Nephron progenitor cell (in vitro differentiated cells): ENCODE results near the gene PKP3.

ENCODE experiments used
- DNase-seq: peaks from one replicate; pipeline ENCODE4 v3.0.0; 2021
- H3K27ac Mint-ChIP-seq: 2 replicates; pipeline ENCODE4 v1.8.0; 2021; ENCODE audit warnings: mild to moderate bottlenecking, moderate library complexity, mixed read lengths
- H3K27me3 Mint-ChIP-seq: 2 replicates; pipeline ENCODE4 v1.8.0; 2021; ENCODE audit warnings: mild to moderate bottlenecking, low read depth, mixed read lengths; ENCODE audit not compliant: poor library complexity
- H3K36me3 Mint-ChIP-seq: 2 replicates; pipeline ENCODE4 v1.8.0; 2021; ENCODE audit warnings: low read depth, mixed read lengths
- H3K4me1 Mint-ChIP-seq: 2 replicates; pipeline ENCODE4 v1.8.0; 2021; ENCODE audit warnings: mixed read lengths
- H3K4me3 Mint-ChIP-seq: 2 replicates; pipeline ENCODE4 v1.8.0; 2021; ENCODE audit warnings: mild to moderate bottlenecking, moderate library complexity, mixed read lengths
- H3K9me3 Mint-ChIP-seq: 2 replicates; pipeline ENCODE4 v1.8.0; 2021; ENCODE audit warnings: mild to moderate bottlenecking, moderate library complexity, mixed read lengths
- CTCF ChIP-seq: fragments of 200-600 bp; sonication (generic); IDR thresholded peaks from 2 replicates; pipeline ENCODE4 v1.5.0; 2021; ENCODE audit warnings: antibody characterized with exemption

PKP3 gene

DNA sequence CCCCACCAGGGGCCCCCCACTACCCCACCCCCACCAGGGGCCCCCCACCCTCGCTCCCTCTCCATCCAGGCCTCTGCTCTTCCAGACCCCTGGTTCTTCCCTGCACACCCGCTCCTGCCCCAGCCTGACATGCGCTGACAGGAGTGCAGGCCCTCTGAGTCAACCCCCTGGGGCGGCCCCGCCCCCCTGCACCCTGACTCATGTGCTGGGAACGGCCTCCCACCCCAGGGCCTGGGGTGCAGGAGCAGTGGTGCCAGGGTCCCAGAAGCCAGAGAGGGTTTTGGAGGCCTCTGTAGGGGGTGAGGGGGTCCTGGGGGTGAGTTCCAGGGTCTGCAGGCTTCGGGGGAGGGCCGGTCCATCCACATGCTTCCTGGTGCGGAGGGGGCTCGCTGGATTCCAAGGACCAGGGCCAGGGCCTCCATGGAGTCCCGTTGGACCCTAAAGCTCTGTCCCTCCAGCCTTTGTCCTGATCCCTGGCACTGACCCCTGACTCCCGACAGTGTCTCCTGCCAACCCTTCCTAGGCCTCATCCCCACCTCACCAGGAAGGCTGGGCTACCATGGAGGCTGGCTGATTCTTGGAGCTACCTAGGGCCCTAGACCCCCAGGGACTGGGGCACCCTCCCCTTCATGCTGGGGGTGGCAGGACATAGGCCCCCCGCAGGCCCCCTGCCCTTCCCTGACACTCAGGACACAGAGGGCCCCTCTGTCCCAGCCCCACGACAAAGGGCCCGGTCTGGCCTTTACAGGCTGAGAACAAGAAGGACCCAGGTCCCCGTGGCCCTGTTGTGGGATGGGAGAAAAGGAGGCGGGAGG is 583 bp upstream of the PKP3 start:
- Mint-ChIP-seq H3K27ac (no peak overlapping the region), H3K36me3 (no peaks in the 10 kb centered on the region), H3K4me1 (peaks cover 17% of the 10 kb centered on the region), H3K4me3 (no peak overlapping the region), H3K9me3 (no peaks in the 10 kb centered on the region), H3K27me3 (no peaks in the 10 kb centered on the region)
- no peak for DNase-seq
- TF ChIP-seq CTCF: no peak

DNA sequence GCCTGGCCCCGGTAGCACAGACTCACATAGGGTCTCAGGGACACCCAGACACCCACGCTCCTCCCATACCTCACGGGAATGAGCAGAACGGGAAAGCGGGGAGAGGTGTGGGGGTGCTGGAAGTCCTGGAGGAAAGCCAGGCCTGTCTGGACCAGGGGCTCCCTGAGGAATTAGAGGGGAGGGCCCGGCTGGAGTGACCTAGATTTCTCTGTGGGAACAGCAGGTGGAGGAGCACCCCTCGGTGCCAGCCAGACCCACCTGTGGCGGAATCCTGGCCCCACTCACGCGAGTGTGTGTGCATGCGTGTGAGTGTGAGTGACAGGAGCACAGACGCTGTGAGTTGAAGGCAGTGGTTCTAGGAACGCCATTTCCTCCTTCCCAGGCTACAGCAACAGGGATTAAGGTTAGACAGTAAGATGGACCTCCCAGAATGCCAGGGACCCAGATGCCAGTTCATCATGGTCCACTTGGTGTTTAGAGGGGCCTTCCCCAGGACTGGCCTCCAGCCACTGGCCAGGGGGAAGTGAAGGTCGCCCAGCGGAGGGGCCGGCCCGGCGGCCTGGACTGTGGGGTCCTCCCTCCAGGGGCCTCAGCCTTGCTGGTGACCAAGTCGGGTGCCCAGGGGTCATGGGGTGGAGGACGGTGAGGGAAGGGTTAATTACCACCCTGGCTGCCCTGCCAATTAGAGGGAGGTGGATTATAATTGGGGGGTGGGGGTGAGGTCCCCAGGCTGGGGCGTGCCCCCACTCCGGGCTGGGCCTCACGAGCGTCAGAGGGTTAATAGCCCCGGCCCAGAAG is 1.0 kb downstream of the PKP3 start:
- Mint-ChIP-seq H3K9me3 (peaks cover 11% of the 10 kb centered on the region), H3K27ac (no peak overlapping the region), H3K4me1 (peaks cover 2% of the 10 kb centered on the region), H3K36me3 (no peaks in the 10 kb centered on the region), H3K27me3 (peaks cover 11% of the 10 kb centered on the region), H3K4me3 (no peak overlapping the region)
- TF ChIP-seq CTCF: no peak
- DNase-seq: no peak

- H3K27ac Mint-ChIP-seq: no peak overlapping the region
- no peak overlapping the region for H3K4me3 Mint-ChIP-seq
- H3K36me3 Mint-ChIP-seq: no peaks in the 10 kb centered on the region
- H3K27me3 Mint-ChIP-seq: peaks cover 11% of the 10 kb centered on the region
- no peaks in the 10 kb centered on the region for H3K4me1 Mint-ChIP-seq
- DNase-seq: no peak
- peaks cover 13% of the 10 kb centered on the region for H3K9me3 Mint-ChIP-seq
- TF ChIP-seq CTCF: no peak
Observed at GRCh38 chr11:395866-396265, 1.9 kb downstream of the PKP3 start.

DNA sequence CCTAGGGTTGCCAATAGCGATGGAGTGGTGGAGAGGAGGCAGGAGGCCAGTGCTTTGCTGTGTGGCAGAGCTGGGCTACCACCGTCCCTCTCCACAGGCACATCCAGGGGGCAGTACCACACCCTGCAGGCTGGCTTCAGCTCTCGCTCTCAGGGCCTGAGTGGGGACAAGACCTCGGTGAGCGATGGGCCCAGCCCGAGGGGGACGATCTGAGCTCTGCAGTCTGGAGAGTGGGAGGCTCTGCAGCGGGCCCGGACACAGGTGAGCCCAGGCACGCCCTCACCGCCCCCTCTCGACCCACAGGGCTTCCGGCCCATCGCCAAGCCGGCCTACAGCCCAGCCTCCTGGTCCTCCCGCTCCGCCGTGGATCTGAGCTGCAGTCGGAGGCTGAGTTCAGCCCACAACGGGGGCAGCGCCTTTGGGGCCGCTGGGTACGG is 2.5 kb downstream of the PKP3 start:
- H3K4me1 Mint-ChIP-seq: no peaks in the 10 kb centered on the region
- peaks cover 13% of the 10 kb centered on the region for H3K9me3 Mint-ChIP-seq
- no peak overlapping the region for H3K4me3 Mint-ChIP-seq
- peaks cover 11% of the 10 kb centered on the region for H3K27me3 Mint-ChIP-seq
- no peak for DNase-seq
- TF ChIP-seq CTCF: no peak
- H3K27ac Mint-ChIP-seq: no peak overlapping the region
- no peaks in the 10 kb centered on the region for H3K36me3 Mint-ChIP-seq

GRCh38 chr11:396948-397548 is 3.0 kb downstream of the PKP3 start:
- no peak overlapping the region for H3K27ac Mint-ChIP-seq
- no peak for TF ChIP-seq CTCF
- H3K4me1 Mint-ChIP-seq: no peaks in the 10 kb centered on the region
- H3K9me3 Mint-ChIP-seq: peaks cover 13% of the 10 kb centered on the region
- H3K36me3 Mint-ChIP-seq: no peaks in the 10 kb centered on the region
- H3K4me3 Mint-ChIP-seq: no peak overlapping the region
- no peak for DNase-seq
- H3K27me3 Mint-ChIP-seq: peaks cover 11% of the 10 kb centered on the region
